Hepatocyte (in vitro differentiated cells): ENCODE results near the gene ZKSCAN3. TPM values are rescaled to one million over a fixed set of nuclear protein-coding genes. Genes with fewer than 3 reads are reported as not detected.

ENCODE experiments used
- DNase-seq: peaks from one replicate; pipeline ENCODE4 v3.0.0-alpha.2; 2016; ENCODE audit warnings: low spot score
- H2AFZ ChIP-seq: fragments of 200-600 bp; sonication (generic); 2 replicates; pipeline ENCODE4 v1.6.0; 2016; ENCODE audit warnings: antibody characterized with exemption, mild to moderate bottlenecking
- H3K27ac ChIP-seq: fragments of 200-600 bp; sonication (generic); 2 replicates; pipeline ENCODE4 v1.5.1; 2016; ENCODE audit warnings: mild to moderate bottlenecking
- H3K27me3 ChIP-seq: fragments of 200-600 bp; sonication (generic); 2 replicates; pipeline ENCODE4 v1.6.1; 2016
- H3K36me3 ChIP-seq: fragments of 200-600 bp; sonication (generic); replicated peaks from 2 replicates; pipeline ENCODE4 v1.5.1; 2016; ENCODE audit warnings: low read depth; ENCODE audit not compliant: insufficient read depth
- H3K4me1 ChIP-seq: fragments of 200-600 bp; sonication (generic); 2 replicates; pipeline ENCODE4 v1.5.1; 2016; ENCODE audit warnings: mild to moderate bottlenecking, moderate library complexity; ENCODE audit not compliant: insufficient read depth
- H3K4me2 ChIP-seq: fragments of 200-600 bp; sonication (generic); 2 replicates; pipeline ENCODE4 v1.6.0; 2016
- H3K4me3 ChIP-seq: fragments of 200-600 bp; sonication (generic); 2 replicates; pipeline ENCODE4 v1.5.1; 2016; ENCODE audit warnings: mild to moderate bottlenecking
- H3K79me2 ChIP-seq: fragments of 200-600 bp; sonication (generic); 2 replicates; pipeline ENCODE4 v1.6.0; 2017; ENCODE audit warnings: mild to moderate bottlenecking
- H3K9me2 ChIP-seq: fragments of 200-600 bp; sonication (generic); replicated peaks from 2 replicates; pipeline ENCODE4 v1.6.0; 2017; ENCODE audit warnings: mild to moderate bottlenecking; ENCODE audit not compliant: insufficient read depth
- H3K9me3 ChIP-seq: fragments of 200-600 bp; sonication (generic); 2 replicates; pipeline ENCODE4 v1.5.1; 2016; ENCODE audit warnings: low read depth, mild to moderate bottlenecking
- H4K20me1 ChIP-seq: fragments of 200-600 bp; sonication (generic); 2 replicates; pipeline ENCODE4 v1.6.0; 2016; ENCODE audit warnings: mild to moderate bottlenecking; ENCODE audit not compliant: insufficient read depth, poor library complexity, severe bottlenecking
- EZH2 ChIP-seq: fragments of 200-600 bp; sonication (generic); IDR thresholded peaks from 2 replicates; pipeline ENCODE4 v1.6.1; 2016; ENCODE audit warnings: antibody characterized with exemption, mild to moderate bottlenecking, borderline replicate concordance
- EZH2phosphoT487 ChIP-seq: fragments of 200-600 bp; sonication (generic); IDR thresholded peaks from one replicate; pipeline ENCODE4 v1.6.1; 2018; ENCODE audit warnings: antibody characterized with exemption, mild to moderate bottlenecking, low read depth, moderate library complexity; ENCODE audit not compliant: unreplicated experiment, severe bottlenecking
- WGBS: methylation state at CpG from one replicate; pipeline ENCODE4 v1.1.6; 2016; ENCODE audit warnings: low lambda C conversion rate; ENCODE audit errors: missing lambda C conversion rate; 5-methylcytosine and 5-hydroxymethylcytosine counted together
- polyA plus RNA-seq: library from polyadenylated mRNA; unstranded; fragments of >200 nt; fragmentation: Nextera tagmentation; extraction: Ambion mirVana; gene quantifications from 2 replicates; pipeline ENCODE4 v1.2.1, GENCODE V29; 2016
- total RNA-seq: library from RNA; depleted of rRNA; stranded (reverse); fragments of >200 nt; gene quantifications from 2 replicates; pipeline ENCODE4 v1.2.3, GENCODE V29; 2014
- TF ChIP-seq, protein P1 (sequence below): fragments of 200-600 bp; sonication (generic); IDR thresholded peaks from 2 replicates; pipeline ENCODE4 v1.5.1; 2016; ENCODE audit warnings: antibody characterized with exemption, mild to moderate bottlenecking; ENCODE audit not compliant: poor library complexity

ZKSCAN3 gene
- total and polyA plus RNA-seq, 2 experiments from 2014 or later = 1.9 to 6.8 TPM

DNA sequence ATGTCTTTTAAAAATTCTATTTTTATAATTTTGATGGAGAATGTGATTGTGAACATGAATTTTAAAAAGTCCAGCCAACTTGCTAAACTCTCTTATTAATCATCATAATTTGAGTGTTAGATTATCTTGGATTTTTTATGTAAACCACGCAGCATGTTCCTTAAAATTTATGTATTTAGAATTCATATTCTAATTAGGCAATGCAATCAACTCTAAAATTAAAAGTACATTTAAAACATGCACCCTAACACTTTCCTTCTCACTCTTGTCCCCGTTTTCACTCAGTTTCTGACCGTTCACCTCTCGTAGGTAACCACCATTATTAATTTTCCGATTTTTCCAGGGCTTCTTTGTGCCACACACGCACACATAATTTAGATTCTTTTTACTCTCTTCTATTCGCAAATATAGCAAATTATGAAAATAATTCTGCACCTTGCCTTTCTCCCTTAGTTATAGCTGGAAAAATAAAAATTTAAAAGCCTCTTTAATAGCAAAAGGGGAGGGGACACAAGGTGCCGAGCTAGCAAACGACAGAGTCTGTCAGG, 329 bp upstream of the ZKSCAN3 start:
- TF ChIP-seq EZH2 (no peak), EZH2phosphoT487 (no peak)
- TF ChIP-seq, protein P1, sequence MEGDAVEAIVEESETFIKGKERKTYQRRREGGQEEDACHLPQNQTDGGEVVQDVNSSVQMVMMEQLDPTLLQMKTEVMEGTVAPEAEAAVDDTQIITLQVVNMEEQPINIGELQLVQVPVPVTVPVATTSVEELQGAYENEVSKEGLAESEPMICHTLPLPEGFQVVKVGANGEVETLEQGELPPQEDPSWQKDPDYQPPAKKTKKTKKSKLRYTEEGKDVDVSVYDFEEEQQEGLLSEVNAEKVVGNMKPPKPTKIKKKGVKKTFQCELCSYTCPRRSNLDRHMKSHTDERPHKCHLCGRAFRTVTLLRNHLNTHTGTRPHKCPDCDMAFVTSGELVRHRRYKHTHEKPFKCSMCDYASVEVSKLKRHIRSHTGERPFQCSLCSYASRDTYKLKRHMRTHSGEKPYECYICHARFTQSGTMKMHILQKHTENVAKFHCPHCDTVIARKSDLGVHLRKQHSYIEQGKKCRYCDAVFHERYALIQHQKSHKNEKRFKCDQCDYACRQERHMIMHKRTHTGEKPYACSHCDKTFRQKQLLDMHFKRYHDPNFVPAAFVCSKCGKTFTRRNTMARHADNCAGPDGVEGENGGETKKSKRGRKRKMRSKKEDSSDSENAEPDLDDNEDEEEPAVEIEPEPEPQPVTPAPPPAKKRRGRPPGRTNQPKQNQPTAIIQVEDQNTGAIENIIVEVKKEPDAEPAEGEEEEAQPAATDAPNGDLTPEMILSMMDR = no peak

DNA sequence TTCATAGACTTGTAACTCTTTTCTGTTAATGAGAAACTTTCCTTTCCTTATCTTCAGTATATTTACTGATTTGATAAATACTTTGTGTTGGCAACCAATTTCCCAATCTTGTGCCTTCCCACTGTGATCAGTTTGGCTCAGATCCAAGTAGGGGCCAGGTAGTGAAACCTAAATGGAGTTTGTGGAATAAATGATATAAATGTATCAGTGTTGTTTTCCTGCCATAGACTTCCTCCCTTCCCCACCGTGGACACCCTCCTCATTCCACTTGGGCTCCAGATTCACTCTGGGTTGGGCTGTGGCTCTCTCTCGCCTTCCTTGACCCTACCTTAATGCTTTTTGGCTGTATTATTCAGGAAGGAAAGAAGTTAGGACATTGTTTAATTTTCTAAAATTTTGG, 1.3 kb downstream of the ZKSCAN3 start:
- TF ChIP-seq EZH2phosphoT487 = no peak
- TF ChIP-seq EZH2 = no peak
- TF ChIP-seq, protein P1 = no peak
- peak; percentile 35 for DNase-seq
- H4K20me1 ChIP-seq = no peaks in the 10 kb centered on the region
- H3K79me2 ChIP-seq = peaks cover 38% of the 10 kb centered on the region
- no peaks in the 10 kb centered on the region for H3K9me3 ChIP-seq
- H3K27ac ChIP-seq = peak overlapping the region; percentile 77
- 70% methylated on average over 2 of the region's 2 CpGs for WGBS
- H3K9me2 ChIP-seq = no peaks in the 10 kb centered on the region
- H3K4me2 ChIP-seq = peak overlapping the region; percentile 73
- H3K36me3 ChIP-seq = no peaks in the 10 kb centered on the region
- peaks cover 8% of the 10 kb centered on the region for H3K27me3 ChIP-seq
- peaks cover 17% of the 10 kb centered on the region for H3K4me1 ChIP-seq
- H3K4me3 ChIP-seq = no peak overlapping the region
- H2AFZ ChIP-seq = no peak overlapping the region

More for the DNA sequence above, 329 bp upstream of the ZKSCAN3 start:
- 4% methylated on average over 9 of the region's 9 CpGs for WGBS
- Histone ChIP-seq H3K4me1 (peaks cover 11% of the 10 kb centered on the region), H4K20me1 (no peaks in the 10 kb centered on the region), H3K27ac (peak overlapping the region; percentile 77), H3K9me3 (no peaks in the 10 kb centered on the region), H3K27me3 (peaks cover 8% of the 10 kb centered on the region), H3K79me2 (peaks cover 38% of the 10 kb centered on the region), H3K4me2 (peak overlapping the region; percentile 73), H2AFZ (peak overlapping the region; percentile 95), H3K9me2 (no peaks in the 10 kb centered on the region), H3K36me3 (no peaks in the 10 kb centered on the region), H3K4me3 (peak overlapping the region; percentile 72)
- no peak for DNase-seq

DNA sequence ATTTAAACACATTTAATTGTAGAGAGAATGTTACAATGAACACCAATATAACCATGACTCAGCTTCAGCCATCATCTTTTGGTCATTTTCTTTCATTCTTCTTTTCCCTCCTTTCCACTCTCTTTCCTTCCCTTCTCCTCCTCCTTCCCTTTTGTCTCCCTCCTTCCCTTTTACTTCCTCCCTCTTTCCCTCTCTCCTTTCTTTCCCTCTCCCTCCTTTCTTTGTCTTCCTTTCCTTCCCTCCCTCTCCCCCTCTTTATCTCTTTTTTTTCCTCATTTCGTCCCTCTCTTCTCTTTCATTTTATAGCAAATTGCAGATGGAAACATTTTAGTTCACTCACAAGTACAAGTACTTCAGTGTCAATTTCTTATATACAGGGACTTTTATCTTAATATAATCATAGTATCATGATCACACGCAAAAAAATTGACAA, 1.8 kb downstream of the ZKSCAN3 start:
- DNase-seq = no peak
- no peaks in the 10 kb centered on the region for H3K36me3 ChIP-seq
- no peak overlapping the region for H2AFZ ChIP-seq
- peak overlapping the region; percentile 77 for H3K27ac ChIP-seq
- peak overlapping the region; percentile 73 for H3K4me2 ChIP-seq
- H3K27me3 ChIP-seq = peaks cover 8% of the 10 kb centered on the region
- H3K9me2 ChIP-seq = no peaks in the 10 kb centered on the region
- no peaks in the 10 kb centered on the region for H4K20me1 ChIP-seq
- H3K4me1 ChIP-seq = peaks cover 19% of the 10 kb centered on the region
- 81% methylated on average over 2 of the region's 2 CpGs for WGBS
- no peak overlapping the region for H3K4me3 ChIP-seq
- H3K79me2 ChIP-seq = peaks cover 38% of the 10 kb centered on the region
- no peaks in the 10 kb centered on the region for H3K9me3 ChIP-seq
- TF ChIP-seq EZH2 = no peak
- TF ChIP-seq, protein P1 = no peak
- no peak for TF ChIP-seq EZH2phosphoT487
